GM21528 (cell line): Measurements from ENCODE around the gene EXOC3.
"Not testable (repeated sequence)": the region's sequence is repeated elsewhere in the genome, so short reads cannot be mapped to it uniquely, and the experiment has no call there.

Experiments used
- ATAC-seq: cut with Tn5 transposase; IDR thresholded peaks from one replicate; pipeline ENCODE4 v1.9.1; 2021; ENCODE audit warnings: mild to moderate bottlenecking, moderate library complexity; ENCODE audit not compliant: unreplicated experiment, low FRiP score

EXOC3 gene

GRCh38 chr5:483011-483410, 40.0 kb downstream of the EXOC3 start:
- no peak for ATAC-seq

- no peak for ATAC-seq
Observed at GRCh38 chr5:483434-484140, 40.6 kb downstream of the EXOC3 start.

- no peak for ATAC-seq
Observed at GRCh38 chr5:484556-484955, 41.6 kb downstream of the EXOC3 start.

GRCh38 chr5:485113-485945, 42.4 kb downstream of the EXOC3 start:
- ATAC-seq = no peak

- ATAC-seq = no peak
Observed at GRCh38 chr5:485946-486491, 43.0 kb downstream of the EXOC3 start.

- not testable (repeated sequence) for ATAC-seq
Observed at GRCh38 chr5:486597-486996, 43.6 kb downstream of the EXOC3 start.

- ATAC-seq = no peak
Observed at GRCh38 chr5:488241-488640, 45.3 kb downstream of the EXOC3 start.

GRCh38 chr5:488744-489688, 46.0 kb downstream of the EXOC3 start:
- ATAC-seq = no peak

GRCh38 chr5:489689-490080, 46.7 kb downstream of the EXOC3 start:
- ATAC-seq = no peak

GRCh38 chr5:490116-491106, 47.4 kb downstream of the EXOC3 start:
- no peak for ATAC-seq

GRCh38 chr5:491119-491855, 48.3 kb downstream of the EXOC3 start:
- ATAC-seq = no peak

GRCh38 chr5:491856-492155, 48.8 kb downstream of the EXOC3 start:
- no peak for ATAC-seq

- ATAC-seq = no peak
Observed at GRCh38 chr5:492314-492893, 49.4 kb downstream of the EXOC3 start.

GRCh38 chr5:493119-493701, 50.2 kb downstream of the EXOC3 start:
- ATAC-seq = no peak

GRCh38 chr5:493758-494157, 50.8 kb downstream of the EXOC3 start:
- ATAC-seq = no peak

GRCh38 chr5:494667-495255, 51.8 kb downstream of the EXOC3 start:
- ATAC-seq = no peak

- ATAC-seq = no peak
Observed at GRCh38 chr5:496028-496427, 53.1 kb downstream of the EXOC3 start.
